Right lobe of liver (tissue), 4 donors: Measurements from ENCODE around the gene KLHL25.

ENCODE experiments used
- CTCF ChIP-seq, 4 donors: fragments of 200-600 bp in 3 of 4; fragments of 450-650 bp in 1 of 4; IDR thresholded peaks; one replicate each; pipeline versions ENCODE4 v1.5.1 to v1.8.0; 2016 to 2022; ENCODE audit warnings: antibody characterized with exemption in 4 of 4, mild to moderate bottlenecking in 2 of 4
- POLR2A ChIP-seq: fragments of 450-650 bp; IDR thresholded peaks from one replicate; pipeline ENCODE4 v1.6.1; 2017; ENCODE audit warnings: antibody characterized with exemption, mild to moderate bottlenecking
- donor health status: DM: no; HTN: no; CAD: no.
- donor health status: DM: no; HTN: no; CAD: no.
- donor health status: DM: no; HTN: yes; CAD: no.

- TF ChIP-seq CTCF (IDR thresholded peaks at IDR 0.05) = peak; percentile 94 to 97 (median 94)
- peak; percentile 83 for TF ChIP-seq POLR2A
These were observed 45.5 kb upstream of the KLHL25 start for GRCh38 chr15:85840079-85840801.
